Hepatocyte (in vitro differentiated cells): ENCODE results near the gene TCF7L2.

Experiments
- CTCF ChIP-seq: fragments of 200-600 bp; sonication (generic); IDR thresholded peaks from 2 replicates; pipeline ENCODE4 v1.5.1; 2016; ENCODE audit warnings: antibody characterized with exemption, mild to moderate bottlenecking; ENCODE audit not compliant: poor library complexity
- EZH2 ChIP-seq: fragments of 200-600 bp; sonication (generic); IDR thresholded peaks from 2 replicates; pipeline ENCODE4 v1.6.1; 2016; ENCODE audit warnings: antibody characterized with exemption, mild to moderate bottlenecking, borderline replicate concordance
- EZH2phosphoT487 ChIP-seq: fragments of 200-600 bp; sonication (generic); IDR thresholded peaks from one replicate; pipeline ENCODE4 v1.6.1; 2018; ENCODE audit warnings: antibody characterized with exemption, mild to moderate bottlenecking, low read depth, moderate library complexity; ENCODE audit not compliant: unreplicated experiment, severe bottlenecking

- TF ChIP-seq EZH2 (no peak), CTCF (no peak), EZH2phosphoT487 (no peak)
Measured at GRCh38 chr10:113015201-113015600, 65.2 kb downstream of the TCF7L2 start.
